ENCODE results near the gene MBLAC2.

The MBLAC2 gene

GRCh38 chr5:90421136-90421535, 53.4 kb downstream of the MBLAC2 start:
- H3K36me3 Mint-ChIP-seq (ENCODE audit: low read depth): no peaks in the 10 kb centered on the region
- DNase-seq: peak; percentile 17
- no peak overlapping the region for H3K4me3 Mint-ChIP-seq
- H3K9me3 Mint-ChIP-seq: no peaks in the 10 kb centered on the region
- no peaks in the 10 kb centered on the region for H3K27me3 Mint-ChIP-seq (ENCODE audit: low read depth, poor library complexity)
- no peaks in the 10 kb centered on the region for H3K4me1 Mint-ChIP-seq
- TF ChIP-seq, protein P1, sequence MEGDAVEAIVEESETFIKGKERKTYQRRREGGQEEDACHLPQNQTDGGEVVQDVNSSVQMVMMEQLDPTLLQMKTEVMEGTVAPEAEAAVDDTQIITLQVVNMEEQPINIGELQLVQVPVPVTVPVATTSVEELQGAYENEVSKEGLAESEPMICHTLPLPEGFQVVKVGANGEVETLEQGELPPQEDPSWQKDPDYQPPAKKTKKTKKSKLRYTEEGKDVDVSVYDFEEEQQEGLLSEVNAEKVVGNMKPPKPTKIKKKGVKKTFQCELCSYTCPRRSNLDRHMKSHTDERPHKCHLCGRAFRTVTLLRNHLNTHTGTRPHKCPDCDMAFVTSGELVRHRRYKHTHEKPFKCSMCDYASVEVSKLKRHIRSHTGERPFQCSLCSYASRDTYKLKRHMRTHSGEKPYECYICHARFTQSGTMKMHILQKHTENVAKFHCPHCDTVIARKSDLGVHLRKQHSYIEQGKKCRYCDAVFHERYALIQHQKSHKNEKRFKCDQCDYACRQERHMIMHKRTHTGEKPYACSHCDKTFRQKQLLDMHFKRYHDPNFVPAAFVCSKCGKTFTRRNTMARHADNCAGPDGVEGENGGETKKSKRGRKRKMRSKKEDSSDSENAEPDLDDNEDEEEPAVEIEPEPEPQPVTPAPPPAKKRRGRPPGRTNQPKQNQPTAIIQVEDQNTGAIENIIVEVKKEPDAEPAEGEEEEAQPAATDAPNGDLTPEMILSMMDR (IDR thresholded peaks at IDR 0.05): no peak
- peak overlapping the region; percentile 7 for H3K27ac Mint-ChIP-seq

DNA sequence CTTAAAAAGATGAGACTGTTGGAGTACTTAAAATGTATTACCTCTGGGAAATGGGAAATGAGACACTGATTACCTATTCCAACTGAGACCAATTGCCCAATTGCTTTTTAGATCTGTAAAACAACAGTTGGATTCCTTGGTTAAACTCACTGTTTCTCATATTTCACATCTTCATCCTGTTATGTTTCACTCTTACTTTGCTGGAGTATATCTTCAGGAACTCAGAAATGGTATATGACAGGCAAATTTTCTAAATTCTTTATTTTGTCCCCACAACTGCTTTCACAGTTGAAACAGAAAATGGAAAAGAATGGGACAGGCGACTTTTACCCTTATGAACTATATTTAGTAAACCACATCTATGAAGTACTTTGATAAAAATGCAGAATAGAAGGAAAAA, 56.4 kb downstream of the MBLAC2 start:
- H3K4me3 Mint-ChIP-seq: no peak overlapping the region
- peaks cover 3% of the 10 kb centered on the region for H3K4me1 Mint-ChIP-seq
- peaks cover 10% of the 10 kb centered on the region for H3K36me3 Mint-ChIP-seq (ENCODE audit: low read depth)
- peaks cover 2% of the 10 kb centered on the region for H3K27me3 Mint-ChIP-seq (ENCODE audit: low read depth, poor library complexity)
- DNase-seq: no peak
- TF ChIP-seq, protein P1 (IDR thresholded peaks at IDR 0.05): no peak
- no peaks in the 10 kb centered on the region for H3K9me3 Mint-ChIP-seq
- H3K27ac Mint-ChIP-seq: no peak overlapping the region

GRCh38 chr5:90410178-90410762, 64.3 kb downstream of the MBLAC2 start:
- TF ChIP-seq, protein P1 (IDR thresholded peaks at IDR 0.05): no peak
- H3K36me3 Mint-ChIP-seq (ENCODE audit: low read depth): peaks cover 25% of the 10 kb centered on the region
- no peak overlapping the region for H3K4me3 Mint-ChIP-seq
- H3K27me3 Mint-ChIP-seq (ENCODE audit: low read depth, poor library complexity): peaks cover 3% of the 10 kb centered on the region
- DNase-seq: no peak
- H3K4me1 Mint-ChIP-seq: peaks cover 36% of the 10 kb centered on the region
- H3K27ac Mint-ChIP-seq: no peak overlapping the region
- no peaks in the 10 kb centered on the region for H3K9me3 Mint-ChIP-seq

DNA sequence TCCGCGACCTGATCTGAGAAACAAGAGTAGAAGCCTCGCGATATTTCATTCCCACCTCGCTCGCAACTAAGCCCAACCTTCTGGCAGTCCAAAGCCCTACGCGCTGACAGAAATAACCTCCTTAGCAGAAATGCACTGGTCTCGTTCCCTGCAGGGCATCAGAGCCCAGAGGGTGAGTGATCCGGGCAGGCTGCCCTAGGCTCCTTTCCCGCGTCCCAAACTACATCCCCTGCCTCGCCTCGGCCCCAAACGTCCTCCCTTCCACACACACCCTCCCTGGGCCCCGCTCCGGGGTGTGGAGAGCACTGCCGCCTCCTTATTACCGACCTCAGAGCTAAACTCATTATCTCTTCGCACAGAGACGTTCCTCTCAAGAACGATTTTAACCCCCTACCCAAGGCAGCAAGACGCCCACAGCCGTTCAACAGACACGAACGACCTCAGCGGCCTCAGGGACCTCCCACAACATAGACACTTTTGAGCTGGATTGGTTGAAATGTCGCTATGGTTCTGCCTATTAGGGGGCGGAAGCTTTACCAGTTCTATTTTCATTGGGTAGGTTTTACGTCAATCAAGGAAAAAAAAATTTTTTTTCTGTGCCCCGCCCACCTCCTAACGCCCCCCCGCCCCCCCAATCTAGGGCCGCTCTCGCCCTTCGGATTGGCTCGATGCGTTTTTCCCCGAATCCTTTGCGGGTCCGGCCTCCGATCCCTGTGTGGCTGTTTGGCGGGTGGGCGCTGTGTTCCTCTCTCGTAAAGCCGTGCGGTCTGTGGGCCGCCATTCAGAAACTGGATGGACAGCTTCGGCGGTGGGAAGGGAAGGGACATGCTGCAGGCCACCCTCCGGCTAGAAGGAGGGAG, 65.0 kb downstream of the MBLAC2 start, which contains the start of gene CETN3:
Gene CETN3 (minus strand): TSS at position 439 of the 860 bp plus-strand sequence. CDS start 95 bp downstream, at position 344.
- TF ChIP-seq, protein P1 (IDR thresholded peaks at IDR 0.05): no peak
- peaks cover 3% of the 10 kb centered on the region for H3K27me3 Mint-ChIP-seq (ENCODE audit: low read depth, poor library complexity)
- peaks cover 40% of the 10 kb centered on the region for H3K4me1 Mint-ChIP-seq
- no peak within 1 kb of the TSS for H3K4me3 Mint-ChIP-seq
- no peak within 1 kb of the TSS for H3K27ac Mint-ChIP-seq
- no peaks in the 10 kb centered on the region for H3K9me3 Mint-ChIP-seq
- H3K36me3 Mint-ChIP-seq (ENCODE audit: low read depth): peaks cover 32% of the 10 kb centered on the region
- peak; percentile 91 for DNase-seq

DNA sequence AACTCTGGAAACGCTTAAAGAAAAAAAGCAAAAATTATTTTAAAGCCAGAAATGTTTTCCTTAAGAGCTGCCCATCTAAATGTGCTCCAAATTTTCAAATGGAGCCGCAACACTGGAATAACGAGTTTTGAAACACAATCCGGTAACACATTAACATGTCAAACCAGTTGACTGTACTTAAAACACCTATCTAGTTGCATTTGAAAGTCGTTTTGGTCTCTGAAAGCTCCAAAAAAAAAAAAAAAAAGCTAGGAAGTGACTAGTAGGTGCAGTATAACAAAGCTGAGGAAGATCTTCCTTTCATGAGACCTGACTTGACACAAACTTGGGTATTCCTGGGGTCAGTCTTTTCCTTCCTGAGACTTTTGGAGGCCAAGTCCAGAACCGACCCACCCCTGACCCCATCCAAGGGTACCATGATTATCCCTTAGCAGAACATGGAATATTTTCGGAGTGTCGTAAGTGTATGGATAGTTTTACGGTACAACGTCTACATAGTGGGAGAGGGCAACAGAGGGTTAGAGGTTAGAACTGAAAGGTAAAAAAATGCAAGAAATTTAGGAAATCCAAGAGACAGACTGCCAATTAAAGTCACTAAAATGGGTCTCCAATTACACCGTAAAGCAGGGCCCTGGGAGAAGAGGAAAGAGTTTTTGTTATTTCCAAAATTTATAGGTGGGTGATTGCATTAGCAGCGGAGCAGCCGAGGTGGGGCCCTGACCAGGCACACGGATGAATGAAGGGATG, 65.8 kb downstream of the MBLAC2 start:
- Mint-ChIP-seq H3K27ac (no peak overlapping the region), H3K4me1 (peaks cover 40% of the 10 kb centered on the region), H3K4me3 (no peak overlapping the region), H3K9me3 (no peaks in the 10 kb centered on the region), H3K27me3 (ENCODE audit: low read depth, poor library complexity) (peaks cover 3% of the 10 kb centered on the region), H3K36me3 (ENCODE audit: low read depth) (peaks cover 32% of the 10 kb centered on the region)
- TF ChIP-seq, protein P1 (IDR thresholded peaks at IDR 0.05): no peak
- DNase-seq: peak; percentile 7
